PC-3 (cell line): ENCODE data around the gene OPRL1. TPM values are rescaled to one million over a fixed set of nuclear protein-coding genes. Genes with fewer than 3 reads are reported as not detected.

Experiments used
- ATAC-seq: fragments of 200-7000 bp; cut with Tn5 transposase; 2 replicates; pipeline ENCODE4 v1.9.1; 2020; ENCODE audit warnings: mild to moderate bottlenecking, moderate library complexity
- BruUV-seq: library from RNA; stranded (reverse); fragments of 400-500 nt; replicated peaks from 2 replicates; lab custom pipeline; 2021; lab: Mats Ljungman, UMichigan
- CTCF ChIA-PET: fragments of 300-600 bp; sonication (Branson Sonifier 250); formaldehyde crosslinking; loops from one replicate; lab custom pipeline; 2022; ENCODE audit warnings: antibody characterized with exemption; lab: Charles Lee
- POLR2A ChIA-PET: fragments of 300-600 bp; sonication (Branson Sonifier 250); formaldehyde crosslinking; loops from one replicate; lab custom pipeline; 2022; ENCODE audit warnings: antibody characterized with exemption; ENCODE audit not compliant: unreplicated experiment; lab: Charles Lee
- DNase-seq: peaks from one replicate; pipeline ENCODE4 v3.0.0-alpha.2; 2015
- H2AFZ ChIP-seq: fragments of 300-600 bp; sonication (generic); 2 replicates; pipeline ENCODE4 v1.6.0; 2016; ENCODE audit warnings: antibody characterized with exemption, low read length
- H3F3A ChIP-seq: fragments of 300-600 bp; sonication (generic); one replicate; pipeline ENCODE4 v1.6.0; 2017; ENCODE audit warnings: antibody characterized with exemption, low read length, control low read depth, mild to moderate bottlenecking; ENCODE audit not compliant: unreplicated experiment
- H3K27ac ChIP-seq: fragments of 300-600 bp; sonication (generic); 2 replicates; pipeline ENCODE4 v1.5.1; 2016; ENCODE audit warnings: mild to moderate bottlenecking, low read length
- H3K27me3 ChIP-seq: fragments of 300-600 bp; sonication (generic); 2 replicates; pipeline ENCODE4 v1.6.1; 2016; ENCODE audit warnings: low read length, mixed read lengths
- H3K36me3 ChIP-seq: fragments of 300-600 bp; sonication (generic); 2 replicates; pipeline ENCODE4 v1.6.1; 2016; ENCODE audit warnings: low read depth, mixed run types, low read length, mixed read lengths
- H3K4me1 ChIP-seq: fragments of 300-600 bp; sonication (generic); 2 replicates; pipeline ENCODE4 v1.5.1; 2016; ENCODE audit warnings: low read length; ENCODE audit not compliant: insufficient read depth
- H3K4me2 ChIP-seq: fragments of 300-600 bp; sonication (generic); 2 replicates; pipeline ENCODE4 v1.6.0; 2016; ENCODE audit warnings: low read length
- H3K4me3 ChIP-seq: fragments of 300-600 bp; sonication (generic); 2 replicates; pipeline ENCODE4 v1.5.1; 2016; ENCODE audit warnings: mild to moderate bottlenecking, low read length, mixed read lengths
- H3K79me2 ChIP-seq: fragments of 300-600 bp; sonication (generic); 2 replicates; pipeline ENCODE4 v1.6.1; 2017; ENCODE audit warnings: low read length, mixed read lengths
- H3K9ac ChIP-seq: fragments of 300-600 bp; sonication (generic); 2 replicates; pipeline ENCODE4 v1.6.0; 2016; ENCODE audit warnings: mild to moderate bottlenecking, low read length
- H3K9me2 ChIP-seq: fragments of 300-600 bp; sonication (generic); replicated peaks from 2 replicates; pipeline ENCODE4 v1.6.1; 2016; ENCODE audit warnings: mixed run types, low read length, mixed read lengths
- H3K9me3 ChIP-seq: fragments of 300-600 bp; sonication (generic); 2 replicates; pipeline ENCODE4 v1.6.1; 2016; ENCODE audit warnings: low read length, mixed read lengths
- H4K20me1 ChIP-seq: fragments of 300-600 bp; sonication (generic); 2 replicates; pipeline ENCODE4 v1.6.1; 2016; ENCODE audit warnings: low read length, mixed read lengths
- EZH2 ChIP-seq: fragments of 300-600 bp; sonication (generic); IDR thresholded peaks from one replicate; pipeline ENCODE4 v1.6.1; 2017; ENCODE audit warnings: antibody characterized with exemption, mild to moderate bottlenecking, low read length; ENCODE audit not compliant: unreplicated experiment
- EZH2phosphoT487 ChIP-seq: fragments of 300-600 bp; sonication (generic); IDR thresholded peaks from 2 replicates; pipeline ENCODE4 v1.6.1; 2018; ENCODE audit warnings: mild to moderate bottlenecking, antibody characterized with exemption, low read length, borderline replicate concordance
- intact Hi-C: fragments of 100-400 bp; cut with micrococcal nuclease; formaldehyde crosslinking; loops from 2 replicates; pipeline ENCODE4 v1.9.0; 2023
- total RNA-seq: library from RNA; depleted of rRNA; stranded (reverse); fragments of >200 nt; gene quantifications from 2 replicates; pipeline ENCODE4 v1.2.3, GENCODE V29; 2014
- TF ChIP-seq, protein P1 (sequence below): fragments of 300-600 bp; sonication (generic); conservative IDR thresholded peaks from 2 replicates; pipeline ENCODE4 v1.5.1; 2017; ENCODE audit warnings: antibody characterized with exemption, low read depth, mild to moderate bottlenecking, low read length

OPRL1 gene
- total RNA-seq, 1 experiment from 2014 or later = 5.6 TPM

DNA sequence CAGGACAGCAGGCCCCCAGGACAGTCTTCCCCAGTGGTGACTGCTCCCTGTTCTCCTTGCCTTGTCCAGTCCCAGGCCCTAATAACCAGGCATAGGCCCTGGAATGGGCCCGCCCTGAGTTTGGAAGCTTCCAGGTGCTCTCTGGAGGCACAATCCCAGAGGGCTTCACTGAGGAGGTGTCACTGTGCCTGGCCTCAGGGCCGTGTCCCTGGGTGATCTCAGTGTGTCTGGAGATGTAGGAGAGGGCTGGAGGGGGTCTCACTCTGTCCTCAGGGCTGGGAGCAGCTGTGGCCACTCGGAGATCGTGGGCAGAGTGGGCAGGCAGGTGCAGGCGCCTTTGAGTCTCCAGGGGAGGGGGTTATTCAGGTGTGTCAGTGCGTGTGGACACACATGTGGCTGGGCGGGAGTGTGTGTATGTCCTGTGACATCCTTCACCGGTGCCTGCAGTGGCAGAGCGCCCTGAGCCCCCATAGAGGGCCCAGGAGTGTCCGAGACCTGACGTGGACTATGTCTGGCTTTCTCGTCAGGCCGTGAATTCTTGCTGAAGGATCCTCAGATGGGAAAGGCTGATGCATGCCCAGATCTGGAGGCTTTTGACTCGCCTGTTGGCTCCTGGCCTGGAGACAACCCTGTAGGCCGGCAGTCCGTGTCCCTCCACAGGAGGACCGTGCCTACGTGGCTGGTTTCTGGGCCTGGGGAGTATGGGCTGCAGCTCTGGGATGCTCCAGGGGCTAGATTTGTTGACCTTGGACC, 33.0 kb downstream of the OPRL1 start:
- BruUV-seq = no TSS peak
- ChIA-PET CTCF (no interaction called here), POLR2A (no interaction called here)
- TF ChIP-seq EZH2phosphoT487 (no peak), EZH2 (no peak)
- TF ChIP-seq, protein P1, sequence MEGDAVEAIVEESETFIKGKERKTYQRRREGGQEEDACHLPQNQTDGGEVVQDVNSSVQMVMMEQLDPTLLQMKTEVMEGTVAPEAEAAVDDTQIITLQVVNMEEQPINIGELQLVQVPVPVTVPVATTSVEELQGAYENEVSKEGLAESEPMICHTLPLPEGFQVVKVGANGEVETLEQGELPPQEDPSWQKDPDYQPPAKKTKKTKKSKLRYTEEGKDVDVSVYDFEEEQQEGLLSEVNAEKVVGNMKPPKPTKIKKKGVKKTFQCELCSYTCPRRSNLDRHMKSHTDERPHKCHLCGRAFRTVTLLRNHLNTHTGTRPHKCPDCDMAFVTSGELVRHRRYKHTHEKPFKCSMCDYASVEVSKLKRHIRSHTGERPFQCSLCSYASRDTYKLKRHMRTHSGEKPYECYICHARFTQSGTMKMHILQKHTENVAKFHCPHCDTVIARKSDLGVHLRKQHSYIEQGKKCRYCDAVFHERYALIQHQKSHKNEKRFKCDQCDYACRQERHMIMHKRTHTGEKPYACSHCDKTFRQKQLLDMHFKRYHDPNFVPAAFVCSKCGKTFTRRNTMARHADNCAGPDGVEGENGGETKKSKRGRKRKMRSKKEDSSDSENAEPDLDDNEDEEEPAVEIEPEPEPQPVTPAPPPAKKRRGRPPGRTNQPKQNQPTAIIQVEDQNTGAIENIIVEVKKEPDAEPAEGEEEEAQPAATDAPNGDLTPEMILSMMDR = no peak
- H3K36me3 ChIP-seq = no peaks in the 10 kb centered on the region
- H3K79me2 ChIP-seq = no peaks in the 10 kb centered on the region
- H3K4me1 ChIP-seq = no peaks in the 10 kb centered on the region
- H3K4me2 ChIP-seq = no peak overlapping the region
- ATAC-seq (no peak), DNase-seq (no peak)
- no peak overlapping the region for H2AFZ ChIP-seq
- no peaks in the 10 kb centered on the region for H3K9me3 ChIP-seq
- no peak overlapping the region for H3K27ac ChIP-seq
- H3K9me2 ChIP-seq = no peaks in the 10 kb centered on the region
- no peaks in the 10 kb centered on the region for H3F3A ChIP-seq
- no peaks in the 10 kb centered on the region for H3K27me3 ChIP-seq
- H3K9ac ChIP-seq = no peak overlapping the region
- H3K4me3 ChIP-seq = no peak overlapping the region
- intact Hi-C loops = no loop called here
- no peaks in the 10 kb centered on the region for H4K20me1 ChIP-seq

DNA sequence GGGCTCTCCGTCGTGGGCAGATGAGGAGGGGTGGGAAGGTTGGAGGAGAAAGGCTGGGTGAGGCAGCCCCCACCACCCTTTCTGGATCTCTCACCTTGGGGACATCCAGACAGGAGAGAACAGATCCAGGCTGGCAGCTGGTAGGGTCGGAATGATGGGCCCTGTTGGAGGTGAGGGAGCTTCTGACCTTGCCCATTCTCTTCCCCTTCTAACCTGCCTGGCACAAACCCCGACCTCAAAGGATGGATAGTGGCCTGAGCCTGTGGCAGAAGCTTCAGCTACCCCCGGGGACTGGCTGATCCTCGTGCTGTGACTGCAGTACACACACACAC, 33.5 kb downstream of the OPRL1 start:
- Histone ChIP-seq H3K4me2 (no peak overlapping the region), H3K27ac (no peak overlapping the region), H3K4me1 (no peaks in the 10 kb centered on the region), H3K9me3 (no peaks in the 10 kb centered on the region), H2AFZ (no peak overlapping the region), H4K20me1 (no peaks in the 10 kb centered on the region), H3K27me3 (no peaks in the 10 kb centered on the region), H3K4me3 (no peak overlapping the region), H3F3A (no peaks in the 10 kb centered on the region), H3K79me2 (no peaks in the 10 kb centered on the region), H3K9me2 (no peaks in the 10 kb centered on the region), H3K9ac (no peak overlapping the region), H3K36me3 (no peaks in the 10 kb centered on the region)
- CTCF ChIA-PET = no interaction called here
- no TSS peak for BruUV-seq
- TF ChIP-seq EZH2phosphoT487 = no peak
- no peak for TF ChIP-seq EZH2
- TF ChIP-seq, protein P1 = no peak
- ATAC-seq = no peak
- intact Hi-C loops = no loop called here
- POLR2A ChIA-PET = no interaction called here
- DNase-seq = no peak

DNA sequence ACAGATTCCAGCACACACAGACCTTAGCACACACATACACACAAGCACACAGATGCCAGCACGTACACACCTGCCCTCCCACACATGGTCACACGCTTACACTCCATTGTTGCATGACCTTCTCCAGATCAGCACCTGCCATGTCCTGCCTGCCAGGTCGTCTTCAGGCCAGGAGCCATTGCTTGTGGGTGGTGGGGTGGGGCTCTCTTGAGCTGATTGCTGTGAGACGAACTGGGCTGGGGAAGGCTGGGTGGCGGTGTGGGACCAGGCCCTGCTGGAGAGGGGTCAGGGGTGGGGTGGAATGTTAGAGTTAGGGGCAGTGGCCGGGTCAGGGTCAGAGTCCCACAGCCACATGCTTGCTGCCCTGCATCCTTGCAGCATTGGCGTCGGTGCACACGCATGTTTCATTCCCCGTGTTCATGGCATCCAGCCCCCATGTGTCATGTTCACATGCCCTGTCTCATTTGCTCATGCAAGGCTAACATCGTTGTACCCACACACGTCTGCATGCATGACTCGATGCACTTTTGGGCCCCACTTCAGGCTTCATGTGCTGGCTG, 34.0 kb downstream of the OPRL1 start:
- intact Hi-C loops = no loop called here
- POLR2A ChIA-PET = no interaction called here
- Histone ChIP-seq H3K27me3 (no peaks in the 10 kb centered on the region), H3K9me3 (no peaks in the 10 kb centered on the region), H3F3A (no peaks in the 10 kb centered on the region), H3K4me1 (no peaks in the 10 kb centered on the region), H3K9me2 (no peaks in the 10 kb centered on the region), H4K20me1 (no peaks in the 10 kb centered on the region), H3K4me2 (no peak overlapping the region), H3K9ac (no peak overlapping the region), H2AFZ (no peak overlapping the region), H3K27ac (no peak overlapping the region), H3K36me3 (no peaks in the 10 kb centered on the region), H3K79me2 (no peaks in the 10 kb centered on the region), H3K4me3 (no peak overlapping the region)
- DNase-seq (no peak), ATAC-seq (no peak)
- TF ChIP-seq EZH2 (no peak), EZH2phosphoT487 (no peak)
- TF ChIP-seq, protein P1 = no peak
- CTCF ChIA-PET = no interaction called here
- no TSS peak for BruUV-seq
